ENCODE data around the gene SPIRE2.

Gene SPIRE2

DNA sequence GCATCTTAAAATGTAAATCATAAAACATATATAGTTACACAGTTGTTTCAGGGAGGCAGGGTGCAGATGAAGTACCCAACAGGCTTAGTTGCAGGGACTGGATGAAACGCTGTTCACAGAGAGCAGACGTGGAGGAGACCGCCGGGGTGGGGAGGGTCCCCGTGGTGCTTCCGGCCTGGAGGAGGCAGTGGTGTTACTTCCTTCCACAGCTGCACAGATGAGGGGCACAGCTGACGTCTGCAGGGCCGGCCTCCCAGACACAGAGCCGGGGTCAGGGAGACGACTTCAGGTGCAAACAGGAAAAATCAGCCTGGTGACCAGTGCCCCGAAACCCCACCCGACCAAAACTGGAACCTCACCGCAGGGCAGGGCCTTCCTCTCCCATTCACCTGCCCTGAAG is 17.1 kb downstream of the SPIRE2 start:
- H3K4me3 ChIP-seq (ENCODE audit: low read depth, low read length), result no peak overlapping the region
- H3K27me3 ChIP-seq (ENCODE audit: control insufficient read depth, insufficient read depth, low read length), result no peaks in the 10 kb centered on the region
- H3K36me3 ChIP-seq (ENCODE audit: control insufficient read depth, insufficient read depth, low read length), result no peaks in the 10 kb centered on the region
- no peaks in the 10 kb centered on the region for H3K4me1 ChIP-seq (ENCODE audit: control insufficient read depth, insufficient read depth, low read length)
- no peaks in the 10 kb centered on the region for H3K9me3 ChIP-seq (ENCODE audit: control insufficient read depth, insufficient read depth, low read length)
- H3K9ac ChIP-seq (ENCODE audit: low read depth, low read length), result no peak overlapping the region

DNA sequence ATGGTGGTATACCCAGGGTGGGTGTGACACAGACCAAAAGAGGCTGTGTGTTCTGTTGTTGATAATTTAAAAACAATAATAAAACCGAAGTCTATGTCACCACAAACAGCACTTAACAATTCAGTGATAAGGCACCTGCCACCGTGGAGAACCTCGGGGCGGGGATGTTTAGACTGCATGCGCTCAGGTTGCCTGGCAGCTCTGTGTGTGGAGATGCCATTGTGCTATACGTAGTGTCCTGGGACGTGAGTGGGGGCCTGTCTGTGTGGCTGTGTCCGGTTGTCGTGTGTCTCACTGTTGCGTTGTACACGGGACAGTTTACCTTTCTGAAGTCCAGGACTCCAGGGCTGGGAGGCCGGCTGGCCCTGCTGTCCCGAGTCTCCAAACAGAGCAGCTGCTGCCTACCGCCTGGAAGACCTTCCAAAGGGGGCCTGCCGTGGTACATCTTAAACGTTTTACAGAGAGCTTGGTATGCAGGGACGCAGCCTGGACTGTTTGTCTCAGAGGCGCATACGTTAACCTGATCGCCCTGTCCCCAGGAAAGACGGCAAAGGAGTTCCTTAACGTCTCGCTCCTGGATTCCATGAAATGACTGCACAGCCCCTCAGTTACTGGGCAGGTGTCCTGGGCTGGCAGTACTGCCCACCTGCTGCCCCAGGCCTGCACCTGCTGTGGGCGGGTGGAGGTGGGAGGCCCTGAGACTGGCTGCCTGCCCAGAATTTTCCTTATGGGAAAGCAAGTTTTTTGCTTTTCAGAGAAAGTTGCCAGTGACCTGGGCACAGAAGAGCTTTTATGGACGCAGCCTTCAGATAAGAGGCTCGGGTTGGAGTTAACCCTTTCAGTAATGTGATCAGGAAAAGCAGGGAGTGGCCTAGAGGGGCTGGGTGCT is 19.0 kb downstream of the SPIRE2 start:
- H3K9ac ChIP-seq (ENCODE audit: low read depth, low read length), result no peak overlapping the region
- no peak overlapping the region for H3K4me3 ChIP-seq (ENCODE audit: low read depth, low read length)

DNA sequence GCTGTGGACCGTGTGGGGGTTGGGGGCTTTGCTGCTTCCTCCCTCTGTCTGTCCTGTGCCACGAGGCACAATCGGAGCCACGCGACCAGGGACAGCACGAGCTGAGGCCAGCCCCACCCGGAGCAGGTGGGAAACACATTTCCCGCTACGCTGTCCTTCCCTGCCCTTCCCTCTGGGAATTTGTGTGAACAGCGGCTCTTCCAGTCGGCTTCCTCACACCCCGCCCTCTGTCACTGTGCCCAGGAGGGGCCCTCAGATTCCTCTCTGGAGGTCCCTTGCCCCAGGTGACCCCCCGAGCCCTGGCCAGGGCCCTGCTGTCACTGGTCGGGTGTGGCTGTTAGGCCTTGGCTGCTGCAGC is 19.6 kb downstream of the SPIRE2 start:
- H3K27me3 ChIP-seq (ENCODE audit: control insufficient read depth, insufficient read depth, low read length), result no peaks in the 10 kb centered on the region
- H3K9ac ChIP-seq (ENCODE audit: low read depth, low read length), result no peak overlapping the region
- H3K4me1 ChIP-seq (ENCODE audit: control insufficient read depth, insufficient read depth, low read length), result no peaks in the 10 kb centered on the region
- no peaks in the 10 kb centered on the region for H3K36me3 ChIP-seq (ENCODE audit: control insufficient read depth, insufficient read depth, low read length)
- no peaks in the 10 kb centered on the region for H3K9me3 ChIP-seq (ENCODE audit: control insufficient read depth, insufficient read depth, low read length)
- H3K4me3 ChIP-seq (ENCODE audit: low read depth, low read length), result no peak overlapping the region

More for the DNA sequence above, 19.0 kb downstream of the SPIRE2 start:
- Histone ChIP-seq H3K9me3 (ENCODE audit: control insufficient read depth, insufficient read depth, low read length) (no peaks in the 10 kb centered on the region), H3K27me3 (ENCODE audit: control insufficient read depth, insufficient read depth, low read length) (no peaks in the 10 kb centered on the region), H3K36me3 (ENCODE audit: control insufficient read depth, insufficient read depth, low read length) (no peaks in the 10 kb centered on the region), H3K4me1 (ENCODE audit: control insufficient read depth, insufficient read depth, low read length) (no peaks in the 10 kb centered on the region)

- H3K36me3 ChIP-seq (ENCODE audit: control insufficient read depth, insufficient read depth, low read length), result no peaks in the 10 kb centered on the region
- no peaks in the 10 kb centered on the region for H3K27me3 ChIP-seq (ENCODE audit: control insufficient read depth, insufficient read depth, low read length)
- no peaks in the 10 kb centered on the region for H3K4me1 ChIP-seq (ENCODE audit: control insufficient read depth, insufficient read depth, low read length)
- no peak overlapping the region for H3K9ac ChIP-seq (ENCODE audit: low read depth, low read length)
- no peak overlapping the region for H3K4me3 ChIP-seq (ENCODE audit: low read depth, low read length)
- no peaks in the 10 kb centered on the region for H3K9me3 ChIP-seq (ENCODE audit: control insufficient read depth, insufficient read depth, low read length)
These were observed 20.7 kb downstream of the SPIRE2 start for GRCh38 chr16:89848974-89849373.

- H3K9ac ChIP-seq (ENCODE audit: low read depth, low read length), result no peak overlapping the region
- H3K27me3 ChIP-seq (ENCODE audit: control insufficient read depth, insufficient read depth, low read length), result no peaks in the 10 kb centered on the region
- no peak overlapping the region for H3K4me3 ChIP-seq (ENCODE audit: low read depth, low read length)
- no peaks in the 10 kb centered on the region for H3K9me3 ChIP-seq (ENCODE audit: control insufficient read depth, insufficient read depth, low read length)
- H3K4me1 ChIP-seq (ENCODE audit: control insufficient read depth, insufficient read depth, low read length), result no peaks in the 10 kb centered on the region
- H3K36me3 ChIP-seq (ENCODE audit: control insufficient read depth, insufficient read depth, low read length), result peaks cover 5% of the 10 kb centered on the region
These were observed 25.2 kb downstream of the SPIRE2 start for GRCh38 chr16:89853306-89853993.

- H3K36me3 ChIP-seq (ENCODE audit: control insufficient read depth, insufficient read depth, low read length), result peaks cover 5% of the 10 kb centered on the region
- H3K4me1 ChIP-seq (ENCODE audit: control insufficient read depth, insufficient read depth, low read length), result no peaks in the 10 kb centered on the region
- H3K27me3 ChIP-seq (ENCODE audit: control insufficient read depth, insufficient read depth, low read length), result no peaks in the 10 kb centered on the region
- no peaks in the 10 kb centered on the region for H3K9me3 ChIP-seq (ENCODE audit: control insufficient read depth, insufficient read depth, low read length)
- H3K9ac ChIP-seq (ENCODE audit: low read depth, low read length), result no peak overlapping the region
- no peak overlapping the region for H3K4me3 ChIP-seq (ENCODE audit: low read depth, low read length)
These were observed 27.1 kb downstream of the SPIRE2 start for GRCh38 chr16:89855301-89855945.

GRCh38 chr16:89855986-89856385 is 27.7 kb downstream of the SPIRE2 start:
- no peaks in the 10 kb centered on the region for H3K9me3 ChIP-seq (ENCODE audit: control insufficient read depth, insufficient read depth, low read length)
- H3K27me3 ChIP-seq (ENCODE audit: control insufficient read depth, insufficient read depth, low read length), result no peaks in the 10 kb centered on the region
- H3K4me3 ChIP-seq (ENCODE audit: low read depth, low read length), result no peak overlapping the region
- H3K36me3 ChIP-seq (ENCODE audit: control insufficient read depth, insufficient read depth, low read length), result peaks cover 5% of the 10 kb centered on the region
- no peak overlapping the region for H3K9ac ChIP-seq (ENCODE audit: low read depth, low read length)
- no peaks in the 10 kb centered on the region for H3K4me1 ChIP-seq (ENCODE audit: control insufficient read depth, insufficient read depth, low read length)

- peaks cover 4% of the 10 kb centered on the region for H3K36me3 ChIP-seq (ENCODE audit: control insufficient read depth, insufficient read depth, low read length)
- H3K4me1 ChIP-seq (ENCODE audit: control insufficient read depth, insufficient read depth, low read length), result no peaks in the 10 kb centered on the region
These were observed 30.8 kb downstream of the SPIRE2 start for GRCh38 chr16:89858973-89859614.

DNA sequence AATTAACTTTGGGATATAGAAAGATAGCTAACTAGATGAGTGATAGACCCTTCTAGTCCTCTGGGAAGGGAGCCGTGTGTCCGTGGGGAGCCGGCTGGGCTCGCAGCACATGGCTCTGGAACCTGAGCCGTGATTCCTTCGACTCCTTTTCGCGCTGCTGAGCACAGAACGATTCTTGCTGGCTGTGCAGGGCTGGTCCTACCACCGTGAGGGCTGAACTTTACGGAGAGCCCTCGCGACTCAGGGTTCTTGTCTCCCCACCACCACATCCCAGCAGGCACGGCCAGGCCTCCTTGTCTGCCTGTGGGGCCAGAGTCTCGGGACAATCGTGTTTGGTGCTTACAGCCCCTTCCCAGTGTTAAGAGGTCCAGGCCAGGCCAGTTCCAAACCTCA is 31.3 kb downstream of the SPIRE2 start:
- H3K9ac ChIP-seq (ENCODE audit: low read depth, low read length), result no peak overlapping the region
- H3K4me1 ChIP-seq (ENCODE audit: control insufficient read depth, insufficient read depth, low read length), result no peaks in the 10 kb centered on the region
- H3K36me3 ChIP-seq (ENCODE audit: control insufficient read depth, insufficient read depth, low read length), result no peaks in the 10 kb centered on the region

More at GRCh38 chr16:89858973-89859614, 30.8 kb downstream of the SPIRE2 start:
- H3K4me3 ChIP-seq (ENCODE audit: low read depth, low read length), result no peak overlapping the region
- no peaks in the 10 kb centered on the region for H3K27me3 ChIP-seq (ENCODE audit: control insufficient read depth, insufficient read depth, low read length)
- no peak overlapping the region for H3K9ac ChIP-seq (ENCODE audit: low read depth, low read length)
- H3K9me3 ChIP-seq (ENCODE audit: control insufficient read depth, insufficient read depth, low read length), result no peaks in the 10 kb centered on the region

GRCh38 chr16:89860747-89861304 is 32.6 kb downstream of the SPIRE2 start:
- H3K36me3 ChIP-seq (ENCODE audit: control insufficient read depth, insufficient read depth, low read length), result no peaks in the 10 kb centered on the region
- H3K27me3 ChIP-seq (ENCODE audit: control insufficient read depth, insufficient read depth, low read length), result no peaks in the 10 kb centered on the region
- H3K9ac ChIP-seq (ENCODE audit: low read depth, low read length), result no peak overlapping the region
- H3K9me3 ChIP-seq (ENCODE audit: control insufficient read depth, insufficient read depth, low read length), result no peaks in the 10 kb centered on the region
- no peaks in the 10 kb centered on the region for H3K4me1 ChIP-seq (ENCODE audit: control insufficient read depth, insufficient read depth, low read length)
- H3K4me3 ChIP-seq (ENCODE audit: low read depth, low read length), result no peak overlapping the region

More for the DNA sequence above, 31.3 kb downstream of the SPIRE2 start:
- Histone ChIP-seq H3K27me3 (ENCODE audit: control insufficient read depth, insufficient read depth, low read length) (no peaks in the 10 kb centered on the region), H3K9me3 (ENCODE audit: control insufficient read depth, insufficient read depth, low read length) (no peaks in the 10 kb centered on the region), H3K4me3 (ENCODE audit: low read depth, low read length) (no peak overlapping the region)

- H3K4me3 ChIP-seq (ENCODE audit: low read depth, low read length), result no peak overlapping the region
- H3K27me3 ChIP-seq (ENCODE audit: control insufficient read depth, insufficient read depth, low read length), result no peaks in the 10 kb centered on the region
- H3K4me1 ChIP-seq (ENCODE audit: control insufficient read depth, insufficient read depth, low read length), result no peaks in the 10 kb centered on the region
- H3K9me3 ChIP-seq (ENCODE audit: control insufficient read depth, insufficient read depth, low read length), result no peaks in the 10 kb centered on the region
- no peak overlapping the region for H3K9ac ChIP-seq (ENCODE audit: low read depth, low read length)
- no peaks in the 10 kb centered on the region for H3K36me3 ChIP-seq (ENCODE audit: control insufficient read depth, insufficient read depth, low read length)
These were observed 33.4 kb downstream of the SPIRE2 start for GRCh38 chr16:89861648-89862047.

Measured in iPS-15b (cell line).